ENCODE measurements around the gene POLR3GL. TPM values are rescaled to one million over a fixed set of nuclear protein-coding genes. Genes with fewer than 3 reads are reported as not detected.

The POLR3GL gene
- total RNA-seq, 1 donor, result 11.2 TPM

GRCh38 chr1:145961425-145962156 lies 2.9 kb upstream of the POLR3GL start:
- H3K4me3 ChIP-seq (ENCODE audit: low read depth, low read length), result peak overlapping the region; percentile 83
- no peak for DNase-seq (ENCODE audit: low read depth)
- no peak for TF ChIP-seq CTCF (IDR thresholded peaks at IDR 0.05; ENCODE audit: insufficient read depth, low read depth, low read length)

- H3K4me3 ChIP-seq (ENCODE audit: low read depth, low read length), result peak overlapping the region; percentile 83
- TF ChIP-seq CTCF (IDR thresholded peaks at IDR 0.05; ENCODE audit: insufficient read depth, low read depth, low read length), result no peak
- DNase-seq (ENCODE audit: low read depth), result no peak
These were observed 2.1 kb upstream of the POLR3GL start for GRCh38 chr1:145962157-145963102.

DNA sequence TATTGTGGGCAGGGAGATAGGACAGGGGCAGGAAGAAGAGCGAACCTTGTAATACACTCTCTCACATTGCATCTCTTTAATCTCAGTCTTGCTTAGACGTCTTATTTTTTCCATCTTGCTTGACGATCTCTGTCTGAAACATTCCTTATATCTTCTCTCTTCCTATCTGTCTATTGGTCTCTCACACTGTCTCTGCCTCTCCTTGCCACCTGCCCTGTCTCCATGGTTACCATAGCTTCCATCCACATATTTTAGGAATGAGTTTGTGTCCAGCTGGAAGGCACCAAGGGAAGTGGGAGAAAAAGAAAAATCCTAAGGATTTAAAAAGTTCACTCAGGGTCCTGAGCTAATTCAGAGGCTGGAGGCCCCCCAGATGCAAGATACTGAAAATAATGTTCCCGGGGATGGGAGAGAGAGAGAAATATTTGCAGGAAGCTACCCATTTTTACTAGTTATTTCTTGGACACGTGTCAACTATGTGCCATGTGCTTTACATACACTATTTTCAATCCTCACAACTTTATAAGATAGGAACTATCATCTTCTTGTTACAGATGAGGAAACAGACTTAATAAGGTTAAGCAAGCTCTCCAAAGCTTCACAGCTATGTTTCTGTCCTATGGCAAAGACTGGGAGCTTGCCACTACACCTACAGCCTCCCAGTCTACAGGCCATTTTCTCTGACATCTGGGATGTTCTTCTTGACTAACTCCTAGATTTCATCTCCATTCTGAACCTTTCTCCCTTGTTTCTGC lies 1.0 kb upstream of the POLR3GL start:
- TF ChIP-seq CTCF (IDR thresholded peaks at IDR 0.05; ENCODE audit: insufficient read depth, low read depth, low read length), result no peak
- peak; percentile 67 for DNase-seq (ENCODE audit: low read depth)
- H3K4me3 ChIP-seq (ENCODE audit: low read depth, low read length), result peak overlapping the region; percentile 90

DNA sequence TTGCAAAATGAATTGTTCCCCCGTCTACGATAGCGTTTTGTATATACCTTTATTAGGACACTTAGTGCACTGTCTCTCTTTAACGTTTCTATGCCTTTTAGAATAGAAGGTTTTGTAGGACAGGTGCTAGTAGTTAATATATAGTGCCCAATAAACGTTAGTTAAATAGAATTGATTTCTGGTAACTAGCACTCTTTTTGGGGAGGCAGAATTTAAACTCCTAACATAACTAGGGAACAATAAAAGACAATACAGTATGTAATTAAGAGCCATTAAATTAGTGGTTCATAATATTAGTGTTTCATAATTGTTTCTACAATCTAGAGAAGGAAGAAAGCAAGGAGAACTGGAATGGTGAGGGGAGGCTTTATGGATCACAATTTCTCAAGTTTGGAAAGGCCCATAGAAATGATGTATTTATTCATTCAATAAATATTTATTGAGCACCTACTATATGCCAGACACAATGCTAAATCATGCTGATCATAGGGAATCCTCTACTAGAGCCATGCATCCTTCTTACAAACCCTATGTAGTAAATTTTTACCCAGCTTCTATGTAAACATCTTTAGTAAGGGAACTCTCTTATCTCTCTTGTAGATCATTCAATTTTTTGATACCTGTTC lies 742 bp downstream of the POLR3GL start:
- no peak for TF ChIP-seq CTCF (IDR thresholded peaks at IDR 0.05; ENCODE audit: insufficient read depth, low read depth, low read length)
- H3K4me3 ChIP-seq (ENCODE audit: low read depth, low read length), result peak overlapping the region; percentile 90
- DNase-seq (ENCODE audit: low read depth), result no peak

GRCh38 chr1:145967288-145967687 lies 2.8 kb downstream of the POLR3GL start:
- no peak for DNase-seq (ENCODE audit: low read depth)
- no peak overlapping the region for H3K4me3 ChIP-seq (ENCODE audit: low read depth, low read length)
- no peak for TF ChIP-seq CTCF (IDR thresholded peaks at IDR 0.05; ENCODE audit: insufficient read depth, low read depth, low read length)

DNA sequence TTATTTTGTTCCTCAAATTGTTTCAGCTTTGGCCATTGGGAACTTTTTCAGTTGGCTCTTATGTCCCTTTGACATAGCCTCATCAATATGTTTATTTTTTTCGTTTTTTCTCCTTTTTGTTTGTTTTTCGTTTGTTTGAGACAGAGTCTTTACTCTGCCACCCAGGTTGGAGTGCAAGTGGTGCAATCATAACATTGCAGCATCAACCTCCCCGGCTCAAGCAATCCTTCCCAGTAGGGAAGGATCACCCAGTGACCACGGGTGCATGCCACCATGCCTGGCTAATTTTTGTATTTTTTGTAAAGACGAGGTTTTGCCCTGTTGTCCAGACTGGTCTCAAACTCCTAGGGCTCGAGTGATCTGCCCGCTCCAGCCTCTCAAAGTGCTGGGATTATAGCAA lies 8.1 kb downstream of the POLR3GL start:
- no peak for TF ChIP-seq CTCF (IDR thresholded peaks at IDR 0.05; ENCODE audit: insufficient read depth, low read depth, low read length)
- H3K4me3 ChIP-seq (ENCODE audit: low read depth, low read length), result no peak overlapping the region
- DNase-seq (ENCODE audit: low read depth), result no peak

All from fibroblast of villous mesenchyme (primary cell).